B cell (primary cell): ENCODE data around the gene FAM20C. TPM values are rescaled to one million over a fixed set of nuclear protein-coding genes. Genes with fewer than 3 reads are reported as not detected.

ENCODE experiments used
- ATAC-seq: fragments of 200-7000 bp; cut with Tn5 transposase; one replicate; pipeline ENCODE4 v1.10.0; 2021; ENCODE audit warnings: low read depth, mild to moderate bottlenecking, moderate number of reproducible peaks, moderate library complexity
- CTCF ChIA-PET: fragments of 350-600 bp; sonication (Branson Sonifier 250); formaldehyde crosslinking; loops from one replicate; lab custom pipeline; 2021; ENCODE audit warnings: antibody characterized with exemption, inconsistent platforms; lab: Charles Lee
- POLR2A ChIA-PET: fragments of 350-600 bp; sonication (Branson Sonifier 250); formaldehyde crosslinking; loops from one replicate; lab custom pipeline; 2021; ENCODE audit warnings: antibody characterized with exemption; lab: Charles Lee
- DNase-seq: peaks from one replicate; pipeline ENCODE4 v3.0.0; 2013
- H2AFZ ChIP-seq: 2 replicates; pipeline ENCODE4 v1.6.1; 2012; ENCODE audit warnings: mild to moderate bottlenecking, low read depth, low read length; ENCODE audit not compliant: insufficient read depth, poor library complexity, severe bottlenecking
- H3K27ac ChIP-seq, 2 donors: 1 replicate in 1 of 2; 2 replicates in 1 of 2; pipeline ENCODE4 v1.5.1; 2012 to 2013; ENCODE audit warnings: low read length in 2 of 2, mild to moderate bottlenecking in 2 of 2, moderate library complexity in 1 of 2
- H3K27me3 ChIP-seq, 4 experiments: fragments of 200-600 bp in 1 of 4; sonication (generic) in 1 of 4; replicated peaks in 1 of 4; 1 replicate in 2 of 4; 2 replicates in 2 of 4; pipeline versions ENCODE4 v1.6.1 to v1.7.0; 2013 to 2016; ENCODE audit warnings: low read length in 3 of 4, mild to moderate bottlenecking in 2 of 4, mixed read lengths in 1 of 4, moderate library complexity in 1 of 4; ENCODE audit not compliant: insufficient read depth in 4 of 4, control insufficient read depth in 3 of 4; ENCODE audit errors: control extremely low read depth in 1 of 4
- H3K36me3 ChIP-seq, 2 experiments: replicated peaks in 1 of 2; 1 replicate in 1 of 2; 2 replicates in 1 of 2; pipeline versions ENCODE4 v1.6.1 to v1.7.1; 2013; ENCODE audit warnings: low read length in 1 of 2; ENCODE audit not compliant: insufficient read depth in 2 of 2, control insufficient read depth in 1 of 2; ENCODE audit errors: control extremely low read depth in 1 of 2, extremely low read depth in 1 of 2
- H3K4me1 ChIP-seq, 2 donors: fragments of 200-600 bp in 1 of 2; sonication (generic) in 1 of 2; 1 replicate in 1 of 2; 2 replicates in 1 of 2; pipeline versions ENCODE4 v1.5.1 to v1.6.1; 2013 to 2017; ENCODE audit warnings: low read length in 2 of 2; ENCODE audit not compliant: control insufficient read depth in 2 of 2, insufficient read depth in 2 of 2
- H3K4me2 ChIP-seq: replicated peaks from 2 replicates; pipeline ENCODE3; 2012; ENCODE audit warnings: mild to moderate bottlenecking, low read depth, low read length; ENCODE audit not compliant: poor library complexity, severe bottlenecking
- H3K4me3 ChIP-seq, 5 experiments: fragments of 200-600 bp in 1 of 5; sonication (generic) in 1 of 5; 1 replicate in 3 of 5; 2 replicates in 2 of 5; pipeline versions ENCODE4 v1.5.1 to v1.7.0; 2011 to 2016; ENCODE audit warnings: low read length in 4 of 5, mild to moderate bottlenecking in 4 of 5, low read depth in 2 of 5, control low read depth in 1 of 5, moderate library complexity in 1 of 5; ENCODE audit not compliant: insufficient read depth in 1 of 5; ENCODE audit errors: control extremely low read depth in 1 of 5, extremely low read depth in 1 of 5
- H3K79me2 ChIP-seq: fragments of 200-600 bp; sonication (generic); one replicate; pipeline ENCODE4 v1.6.0; 2016; ENCODE audit warnings: low read length; ENCODE audit not compliant: control insufficient read depth, insufficient read depth
- H3K9ac ChIP-seq: fragments of 200-600 bp; sonication (generic); 2 replicates; pipeline ENCODE4 v1.6.1; 2017; ENCODE audit warnings: mild to moderate bottlenecking, low read length, moderate library complexity
- H3K9me3 ChIP-seq, 3 donors: one replicate each; pipeline versions ENCODE4 v1.6.1 to v1.7.1; 2013; ENCODE audit warnings: low read length in 2 of 3; ENCODE audit not compliant: control insufficient read depth in 2 of 3, insufficient read depth in 1 of 3; ENCODE audit errors: control extremely low read depth in 1 of 3
- H4K20me1 ChIP-seq: 2 replicates; pipeline ENCODE4 v1.6.0; 2012; ENCODE audit warnings: mild to moderate bottlenecking, low read length; ENCODE audit not compliant: insufficient read depth, control insufficient read depth, poor library complexity, severe bottlenecking
- H3K27ac Mint-ChIP-seq: one replicate; pipeline ENCODE4 v1.8.0; 2021; ENCODE audit warnings: mixed read lengths
- H3K27me3 Mint-ChIP-seq: one replicate; pipeline ENCODE4 v1.8.0; 2021; ENCODE audit warnings: mixed read lengths
- H3K4me1 Mint-ChIP-seq: one replicate; pipeline ENCODE4 v1.8.0; 2021; ENCODE audit warnings: mixed read lengths
- H3K4me3 Mint-ChIP-seq: one replicate; pipeline ENCODE4 v1.8.0; 2021; ENCODE audit warnings: mixed read lengths
- H3K9me3 Mint-ChIP-seq: one replicate; pipeline ENCODE4 v1.8.0; 2022; ENCODE audit warnings: mixed read lengths; ENCODE audit not compliant: insufficient read depth
- EZH2 ChIP-seq: IDR thresholded peaks from 2 replicates; pipeline ENCODE4 v1.6.1; 2012; ENCODE audit warnings: borderline replicate concordance, low read depth, mild to moderate bottlenecking, moderate library complexity, low read length; ENCODE audit not compliant: insufficient read depth, poor library complexity, severe bottlenecking
- WGBS: methylation state at CpG from one replicate; pipeline ENCODE4 v1.1.5; 2013; ENCODE audit warnings: missing lambda C conversion rate; ENCODE audit not compliant: insufficient coverage; 5-methylcytosine and 5-hydroxymethylcytosine counted together
- intact Hi-C: fragments of 100-400 bp; cut with micrococcal nuclease; formaldehyde crosslinking; loops from one replicate; pipeline ENCODE4 v1.10.0; 2022
- polyA plus RNA-seq: library from polyadenylated mRNA; depleted of rRNA; stranded (reverse); fragments of >200 nt; gene quantifications from 2 replicates; pipeline ENCODE4 v1.2.3, GENCODE V29; 2012
- total RNA-seq, 2 donors: library from RNA; stranded (reverse); fragments of 120-200 nt in 1 of 2; gene quantifications; 1 replicate in 1 of 2; 2 replicates in 1 of 2; pipeline versions ENCODE4 v1.2.3 to v1.2.4, GENCODE V29; 2013 to 2022
- TF ChIP-seq, protein P1 (sequence below): fragments of 200-600 bp; IDR thresholded peaks from one replicate; pipeline ENCODE4 v1.8.0; 2022; ENCODE audit warnings: antibody characterized with exemption, mild to moderate bottlenecking

Gene FAM20C
- total and polyA plus RNA-seq, 2 donors (not counting 1 experiment from before 2014, with no cell fraction given): 0.54 to 0.81 TPM

DNA sequence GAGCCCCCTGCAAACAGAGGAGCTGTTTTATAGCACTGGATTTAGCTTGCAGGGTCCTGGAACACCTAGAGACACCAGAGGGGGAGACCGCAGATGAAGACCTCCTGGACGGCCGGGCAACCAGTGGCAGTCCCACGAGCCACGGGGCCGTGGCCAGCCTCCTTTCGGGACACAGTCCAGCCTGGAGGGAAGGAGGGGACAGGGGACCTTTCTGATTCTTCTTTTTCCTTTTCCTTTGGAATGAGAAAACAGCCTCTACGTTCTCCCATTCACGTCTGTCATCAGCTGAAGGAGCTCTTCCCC is 35.4 kb upstream of the FAM20C start:
- Histone ChIP-seq H2AFZ (no peak overlapping the region), H3K9ac (no peak overlapping the region), H3K4me2 (no peak overlapping the region), H3K27me3 (no peaks in the 10 kb centered on the region), H3K36me3 (no peaks in the 10 kb centered on the region), H3K9me3 (no peaks in the 10 kb centered on the region), H3K4me3 (no peak overlapping the region), H3K79me2 (no peaks in the 10 kb centered on the region), H3K27ac (no peak overlapping the region), H3K4me1 (no peaks in the 10 kb centered on the region), H4K20me1 (no peaks in the 10 kb centered on the region)
- ChIA-PET POLR2A (no interaction called here), CTCF (no interaction called here)
- DNase-seq (no peak), ATAC-seq (no peak)
- Mint-ChIP-seq H3K27me3 (peaks cover 3% of the 10 kb centered on the region), H3K4me1 (no peaks in the 10 kb centered on the region), H3K27ac (no peak overlapping the region), H3K4me3 (no peak overlapping the region), H3K9me3 (no peaks in the 10 kb centered on the region)
- intact Hi-C loops: no loop called here
- 95% methylated on average over 6 of the region's 9 CpGs for WGBS
- TF ChIP-seq, protein P1, sequence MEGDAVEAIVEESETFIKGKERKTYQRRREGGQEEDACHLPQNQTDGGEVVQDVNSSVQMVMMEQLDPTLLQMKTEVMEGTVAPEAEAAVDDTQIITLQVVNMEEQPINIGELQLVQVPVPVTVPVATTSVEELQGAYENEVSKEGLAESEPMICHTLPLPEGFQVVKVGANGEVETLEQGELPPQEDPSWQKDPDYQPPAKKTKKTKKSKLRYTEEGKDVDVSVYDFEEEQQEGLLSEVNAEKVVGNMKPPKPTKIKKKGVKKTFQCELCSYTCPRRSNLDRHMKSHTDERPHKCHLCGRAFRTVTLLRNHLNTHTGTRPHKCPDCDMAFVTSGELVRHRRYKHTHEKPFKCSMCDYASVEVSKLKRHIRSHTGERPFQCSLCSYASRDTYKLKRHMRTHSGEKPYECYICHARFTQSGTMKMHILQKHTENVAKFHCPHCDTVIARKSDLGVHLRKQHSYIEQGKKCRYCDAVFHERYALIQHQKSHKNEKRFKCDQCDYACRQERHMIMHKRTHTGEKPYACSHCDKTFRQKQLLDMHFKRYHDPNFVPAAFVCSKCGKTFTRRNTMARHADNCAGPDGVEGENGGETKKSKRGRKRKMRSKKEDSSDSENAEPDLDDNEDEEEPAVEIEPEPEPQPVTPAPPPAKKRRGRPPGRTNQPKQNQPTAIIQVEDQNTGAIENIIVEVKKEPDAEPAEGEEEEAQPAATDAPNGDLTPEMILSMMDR: no peak
- TF ChIP-seq EZH2: no peak

GRCh38 chr7:157771-158625 is 34.4 kb upstream of the FAM20C start:
- peaks cover 3% of the 10 kb centered on the region for H3K27me3 Mint-ChIP-seq
- no peak overlapping the region for H2AFZ ChIP-seq
- 88% methylated on average over 20 of the region's 23 CpGs for WGBS
- TF ChIP-seq EZH2: no peak
- TF ChIP-seq, protein P1: no peak
- no peaks in the 10 kb centered on the region for H3K36me3 ChIP-seq
- ATAC-seq: no peak
- no peak overlapping the region for H3K4me3 Mint-ChIP-seq
- DNase-seq: no peak
- no peaks in the 10 kb centered on the region for H3K4me1 ChIP-seq
- no peaks in the 10 kb centered on the region for H4K20me1 ChIP-seq
- no peak overlapping the region for H3K27ac ChIP-seq
- ChIA-PET CTCF (no interaction called here), POLR2A (no interaction called here)
- H3K4me1 Mint-ChIP-seq: no peaks in the 10 kb centered on the region
- H3K27me3 ChIP-seq: peaks cover 0 to 5% (median 0%) of the 10 kb centered on the region in 4 experiments
- no peaks in the 10 kb centered on the region for H3K79me2 ChIP-seq
- no peak overlapping the region for H3K9ac ChIP-seq
- H3K27ac Mint-ChIP-seq: peak overlapping the region; percentile 37
- no peaks in the 10 kb centered on the region for H3K9me3 Mint-ChIP-seq
- no peak overlapping the region for H3K4me2 ChIP-seq
- H3K9me3 ChIP-seq: no peaks in the 10 kb centered on the region
- intact Hi-C loops: no loop called here
- no peak overlapping the region for H3K4me3 ChIP-seq
